ENCODE data around the gene CAPG.

Gene CAPG

GRCh38 chr2:85355073-85355410 lies 55.1 kb downstream of the CAPG start:
- no peaks in the 10 kb centered on the region for H3K9me3 ChIP-seq (ENCODE audit: control insufficient read depth, insufficient read depth, low read depth, low read length)
- POLR2A ChIA-PET, result interaction anchor here (0.6 to 3.0 kb wide), 19 partner anchors 9 to 384 kb away, joined by 3 to 28 read pairs (median 6); partner anchors contain the start of genes C2orf68, KCMF1, MAT2A and RNF181
- H3K4me1 ChIP-seq (ENCODE audit: control insufficient read depth, insufficient read depth, low read length), result no peaks in the 10 kb centered on the region; the same call in 1 of the 2 replicates
- TF ChIP-seq ZNF416 (tag by site-specific recombination; IDR thresholded peaks at IDR 0.05) (no peak), ZNF335 (tag by site-specific recombination; conservative IDR thresholded peaks at IDR 0.05) (0 out of 2 replicates have a peak, but pooled peaks have one; percentile 10)
- peaks cover 36 to 56% of the 10 kb centered on the region in 2 experiments for H3K36me3 ChIP-seq (ENCODE audit: control insufficient read depth in 2 of 2, insufficient read depth in 1 of 2, low read length in 2 of 2)
- peak overlapping the region; percentile 56 for H3K27ac ChIP-seq (ENCODE audit: extremely low read depth, low read depth, low read length)
- H3K4me3 ChIP-seq (ENCODE audit: low read depth, low read length), result peak overlapping the region; percentile 75
- CTCF ChIA-PET, result interaction anchor here (0.5 to 1.3 kb wide), 3 partner anchors 183 to 477 kb away, joined by 3 to 6 read pairs (median 3); no protein-coding TSS in a partner anchor

GRCh38 chr2:85354286-85355072 lies 55.7 kb downstream of the CAPG start, which contains the start of the genes ELMOD3 and RETSAT:
TSS of gene ELMOD3 (plus strand) at chr2:85354769. CDS start at chr2:85357199, 2,430 bp downstream.
TSS of gene RETSAT (minus strand) at chr2:85354528. CDS start at chr2:85354507, 21 bp downstream.
- ChIA-PET CTCF (interaction anchor here (0.6 to 1.3 kb wide), 3 partner anchors 57 to 478 kb away, joined by 3 to 6 read pairs (median 3); no protein-coding TSS in a partner anchor), POLR2A (interaction anchor here (0.6 to 3.0 kb wide), 22 partner anchors 9 to 384 kb away, joined by 3 to 28 read pairs (median 6); partner anchors contain the start of genes C2orf68, GGCX, KCMF1 and MAT2A)
- no peaks in the 10 kb centered on the region for H3K9me3 ChIP-seq (ENCODE audit: control insufficient read depth, insufficient read depth, low read depth, low read length)
- peak within 1 kb of the TSS; percentile 75 for H3K4me3 ChIP-seq (ENCODE audit: low read depth, low read length)
- H3K27ac ChIP-seq (ENCODE audit: extremely low read depth, low read depth, low read length), result peak within 1 kb of the TSS; percentile 66
- peaks cover 30 to 57% of the 10 kb centered on the region in 2 experiments for H3K36me3 ChIP-seq (ENCODE audit: control insufficient read depth in 2 of 2, insufficient read depth in 1 of 2, low read length in 2 of 2)
- H3K4me1 ChIP-seq (ENCODE audit: control insufficient read depth, insufficient read depth, low read length), result no peaks in the 10 kb centered on the region; the same call in 1 of the 2 replicates
- TF ChIP-seq ZNF837 (tag by site-specific recombination; IDR thresholded peaks at IDR 0.05), result no peak
- peak; percentile 76 for TF ChIP-seq SP3 (tag by site-specific recombination; IDR thresholded peaks at IDR 0.05)
- peak; percentile 83 for TF ChIP-seq ZNF600 (tag by site-specific recombination; IDR thresholded peaks at IDR 0.05)
- TF ChIP-seq OVOL3 (tag by site-specific recombination; IDR thresholded peaks at IDR 0.05), result no peak
- no peak for TF ChIP-seq ZNF184 (tag by site-specific recombination; IDR thresholded peaks at IDR 0.05)
- no peak for TF ChIP-seq ZNF16 (tag by site-specific recombination; IDR thresholded peaks at IDR 0.05; ENCODE audit: low read depth)
- TF ChIP-seq, protein P1, sequence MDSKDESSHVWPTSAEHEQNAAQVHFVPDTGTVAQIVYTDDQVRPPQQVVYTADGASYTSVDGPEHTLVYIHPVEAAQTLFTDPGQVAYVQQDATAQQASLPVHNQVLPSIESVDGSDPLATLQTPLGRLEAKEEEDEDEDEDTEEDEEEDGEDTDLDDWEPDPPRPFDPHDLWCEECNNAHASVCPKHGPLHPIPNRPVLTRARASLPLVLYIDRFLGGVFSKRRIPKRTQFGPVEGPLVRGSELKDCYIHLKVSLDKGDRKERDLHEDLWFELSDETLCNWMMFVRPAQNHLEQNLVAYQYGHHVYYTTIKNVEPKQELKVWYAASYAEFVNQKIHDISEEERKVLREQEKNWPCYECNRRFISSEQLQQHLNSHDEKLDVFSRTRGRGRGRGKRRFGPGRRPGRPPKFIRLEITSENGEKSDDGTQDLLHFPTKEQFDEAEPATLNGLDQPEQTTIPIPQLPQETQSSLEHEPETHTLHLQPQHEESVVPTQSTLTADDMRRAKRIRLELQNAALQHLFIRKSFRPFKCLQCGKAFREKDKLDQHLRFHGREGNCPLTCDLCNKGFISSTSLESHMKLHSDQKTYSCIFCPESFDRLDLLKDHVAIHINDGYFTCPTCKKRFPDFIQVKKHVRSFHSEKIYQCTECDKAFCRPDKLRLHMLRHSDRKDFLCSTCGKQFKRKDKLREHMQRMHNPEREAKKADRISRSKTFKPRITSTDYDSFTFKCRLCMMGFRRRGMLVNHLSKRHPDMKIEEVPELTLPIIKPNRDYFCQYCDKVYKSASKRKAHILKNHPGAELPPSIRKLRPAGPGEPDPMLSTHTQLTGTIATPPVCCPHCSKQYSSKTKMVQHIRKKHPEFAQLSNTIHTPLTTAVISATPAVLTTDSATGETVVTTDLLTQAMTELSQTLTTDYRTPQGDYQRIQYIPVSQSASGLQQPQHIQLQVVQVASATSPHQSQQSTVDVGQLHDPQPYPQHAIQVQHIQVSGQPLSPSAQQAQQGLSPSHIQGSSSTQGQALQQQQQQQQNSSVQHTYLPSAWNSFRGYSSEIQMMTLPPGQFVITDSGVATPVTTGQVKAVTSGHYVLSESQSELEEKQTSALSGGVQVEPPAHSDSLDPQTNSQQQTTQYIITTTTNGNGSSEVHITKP (tag by site-specific recombination; IDR thresholded peaks at IDR 0.05), result peak; percentile 71
- peak; percentile 70; the same call in 1 of the 2 replicates for TF ChIP-seq ZBTB7A (tag by site-specific recombination; IDR thresholded peaks at IDR 0.05; ENCODE audit: low read depth)
- TF ChIP-seq, protein P2, sequence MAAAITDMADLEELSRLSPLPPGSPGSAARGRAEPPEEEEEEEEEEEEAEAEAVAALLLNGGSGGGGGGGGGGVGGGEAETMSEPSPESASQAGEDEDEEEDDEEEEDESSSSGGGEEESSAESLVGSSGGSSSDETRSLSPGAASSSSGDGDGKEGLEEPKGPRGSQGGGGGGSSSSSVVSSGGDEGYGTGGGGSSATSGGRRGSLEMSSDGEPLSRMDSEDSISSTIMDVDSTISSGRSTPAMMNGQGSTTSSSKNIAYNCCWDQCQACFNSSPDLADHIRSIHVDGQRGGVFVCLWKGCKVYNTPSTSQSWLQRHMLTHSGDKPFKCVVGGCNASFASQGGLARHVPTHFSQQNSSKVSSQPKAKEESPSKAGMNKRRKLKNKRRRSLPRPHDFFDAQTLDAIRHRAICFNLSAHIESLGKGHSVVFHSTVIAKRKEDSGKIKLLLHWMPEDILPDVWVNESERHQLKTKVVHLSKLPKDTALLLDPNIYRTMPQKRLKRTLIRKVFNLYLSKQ (tag by site-specific recombination; IDR thresholded peaks at IDR 0.05; ENCODE audit: borderline replicate concordance), result no peak
- peak; percentile 92 for TF ChIP-seq ZNF76 (tag by site-specific recombination; IDR thresholded peaks at IDR 0.05; ENCODE audit: borderline replicate concordance, low read depth)
- TF ChIP-seq BCL11B (tag by site-specific recombination; IDR thresholded peaks at IDR 0.05; ENCODE audit: low read depth), result no peak
- TF ChIP-seq ZNF214 (tag by site-specific recombination; IDR thresholded peaks at IDR 0.05; ENCODE audit: borderline replicate concordance), result no peak
- TF ChIP-seq TRIM28 (IDR thresholded peaks at IDR 0.05; ENCODE audit: borderline replicate concordance, low read length), result peak; percentile 76
- TF ChIP-seq ZNF24 (tag by site-specific recombination; IDR thresholded peaks at IDR 0.05), result 0 out of 2 replicates have a peak, but pooled peaks have one; percentile 49
- TF ChIP-seq, protein P3, sequence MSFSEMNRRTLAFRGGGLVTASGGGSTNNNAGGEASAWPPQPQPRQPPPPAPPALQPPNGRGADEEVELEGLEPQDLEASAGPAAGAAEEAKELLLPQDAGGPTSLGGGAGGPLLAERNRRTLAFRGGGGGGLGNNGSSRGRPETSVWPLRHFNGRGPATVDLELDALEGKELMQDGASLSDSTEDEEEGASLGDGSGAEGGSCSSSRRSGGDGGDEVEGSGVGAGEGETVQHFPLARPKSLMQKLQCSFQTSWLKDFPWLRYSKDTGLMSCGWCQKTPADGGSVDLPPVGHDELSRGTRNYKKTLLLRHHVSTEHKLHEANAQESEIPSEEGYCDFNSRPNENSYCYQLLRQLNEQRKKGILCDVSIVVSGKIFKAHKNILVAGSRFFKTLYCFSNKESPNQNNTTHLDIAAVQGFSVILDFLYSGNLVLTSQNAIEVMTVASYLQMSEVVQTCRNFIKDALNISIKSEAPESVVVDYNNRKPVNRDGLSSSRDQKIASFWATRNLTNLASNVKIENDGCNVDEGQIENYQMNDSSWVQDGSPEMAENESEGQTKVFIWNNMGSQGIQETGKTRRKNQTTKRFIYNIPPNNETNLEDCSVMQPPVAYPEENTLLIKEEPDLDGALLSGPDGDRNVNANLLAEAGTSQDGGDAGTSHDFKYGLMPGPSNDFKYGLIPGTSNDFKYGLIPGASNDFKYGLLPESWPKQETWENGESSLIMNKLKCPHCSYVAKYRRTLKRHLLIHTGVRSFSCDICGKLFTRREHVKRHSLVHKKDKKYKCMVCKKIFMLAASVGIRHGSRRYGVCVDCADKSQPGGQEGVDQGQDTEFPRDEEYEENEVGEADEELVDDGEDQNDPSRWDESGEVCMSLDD (tag by site-specific recombination; IDR thresholded peaks at IDR 0.05), result peak; percentile 82; the same call in 1 of the 2 replicates
- TF ChIP-seq ZNF660 (tag by site-specific recombination; IDR thresholded peaks at IDR 0.05), result peak; percentile 99
- TF ChIP-seq ZNF10 (tag by site-specific recombination; IDR thresholded peaks at IDR 0.05), result peak; percentile 48; the same call in 1 of the 2 replicates
- TF ChIP-seq ZNF335 (tag by site-specific recombination; conservative IDR thresholded peaks at IDR 0.05), result peak; percentile 77
- no peak for TF ChIP-seq MYNN (tag by site-specific recombination; IDR thresholded peaks at IDR 0.05; ENCODE audit: borderline replicate concordance)
- TF ChIP-seq, protein P4, sequence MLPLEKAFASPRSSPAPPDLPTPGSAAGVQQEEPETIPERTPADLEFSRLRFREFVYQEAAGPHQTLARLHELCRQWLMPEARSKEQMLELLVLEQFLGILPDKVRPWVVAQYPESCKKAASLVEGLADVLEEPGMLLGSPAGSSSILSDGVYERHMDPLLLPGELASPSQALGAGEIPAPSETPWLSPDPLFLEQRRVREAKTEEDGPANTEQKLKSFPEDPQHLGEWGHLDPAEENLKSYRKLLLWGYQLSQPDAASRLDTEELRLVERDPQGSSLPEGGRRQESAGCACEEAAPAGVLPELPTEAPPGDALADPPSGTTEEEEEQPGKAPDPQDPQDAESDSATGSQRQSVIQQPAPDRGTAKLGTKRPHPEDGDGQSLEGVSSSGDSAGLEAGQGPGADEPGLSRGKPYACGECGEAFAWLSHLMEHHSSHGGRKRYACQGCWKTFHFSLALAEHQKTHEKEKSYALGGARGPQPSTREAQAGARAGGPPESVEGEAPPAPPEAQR (tag by site-specific recombination; IDR thresholded peaks at IDR 0.05), result no peak

All from HEK293 (cell line).